ENCODE results near the gene PFN1. TPM values are rescaled to one million over a fixed set of nuclear protein-coding genes. Genes with fewer than 3 reads are reported as not detected.
A peak's percentile ranks its signal among the peaks of the same experiment; 100 is the strongest.
"Not testable (repeated sequence)": the region's sequence is repeated elsewhere in the genome, so short reads cannot be mapped to it uniquely, and the experiment has no call there.

Gene PFN1
- total RNA-seq, 1 donor from 2014 or later: 404 TPM

DNA sequence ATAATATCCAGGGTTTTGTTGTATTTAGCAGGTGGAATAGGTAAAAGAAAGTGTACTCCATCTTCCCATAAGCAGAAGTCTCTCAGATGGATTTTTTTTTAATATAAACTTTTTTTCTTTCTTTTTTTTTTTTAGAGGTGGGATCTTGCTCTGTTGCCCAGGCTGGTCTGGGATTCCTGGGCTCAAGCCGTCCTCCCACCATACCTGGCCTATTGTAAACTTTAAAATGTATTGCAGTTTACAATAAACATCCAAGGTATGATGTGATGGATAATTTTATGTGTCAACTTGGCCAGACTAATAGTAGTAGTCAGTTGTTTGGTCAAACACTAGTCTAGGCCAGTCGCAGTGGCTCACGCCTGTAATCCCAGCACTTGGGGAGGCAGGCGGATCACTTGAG is 27.0 kb downstream of the PFN1 start:
- H3K4me3 Mint-ChIP-seq: no peak overlapping the region
- TF ChIP-seq, protein P1, sequence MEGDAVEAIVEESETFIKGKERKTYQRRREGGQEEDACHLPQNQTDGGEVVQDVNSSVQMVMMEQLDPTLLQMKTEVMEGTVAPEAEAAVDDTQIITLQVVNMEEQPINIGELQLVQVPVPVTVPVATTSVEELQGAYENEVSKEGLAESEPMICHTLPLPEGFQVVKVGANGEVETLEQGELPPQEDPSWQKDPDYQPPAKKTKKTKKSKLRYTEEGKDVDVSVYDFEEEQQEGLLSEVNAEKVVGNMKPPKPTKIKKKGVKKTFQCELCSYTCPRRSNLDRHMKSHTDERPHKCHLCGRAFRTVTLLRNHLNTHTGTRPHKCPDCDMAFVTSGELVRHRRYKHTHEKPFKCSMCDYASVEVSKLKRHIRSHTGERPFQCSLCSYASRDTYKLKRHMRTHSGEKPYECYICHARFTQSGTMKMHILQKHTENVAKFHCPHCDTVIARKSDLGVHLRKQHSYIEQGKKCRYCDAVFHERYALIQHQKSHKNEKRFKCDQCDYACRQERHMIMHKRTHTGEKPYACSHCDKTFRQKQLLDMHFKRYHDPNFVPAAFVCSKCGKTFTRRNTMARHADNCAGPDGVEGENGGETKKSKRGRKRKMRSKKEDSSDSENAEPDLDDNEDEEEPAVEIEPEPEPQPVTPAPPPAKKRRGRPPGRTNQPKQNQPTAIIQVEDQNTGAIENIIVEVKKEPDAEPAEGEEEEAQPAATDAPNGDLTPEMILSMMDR (conservative IDR thresholded peaks at IDR 0.05): no peak
- H3K36me3 Mint-ChIP-seq: peaks cover under 1% of the 10 kb centered on the region
- no peak overlapping the region for H3K27ac Mint-ChIP-seq
- no peaks in the 10 kb centered on the region for H3K27me3 Mint-ChIP-seq
- H3K9me3 Mint-ChIP-seq: no peaks in the 10 kb centered on the region
- no peak for DNase-seq (ENCODE audit: extremely low spot score, unreplicated experiment)
- peaks cover under 1% of the 10 kb centered on the region for H3K4me1 Mint-ChIP-seq (ENCODE audit: unreplicated experiment)

DNA sequence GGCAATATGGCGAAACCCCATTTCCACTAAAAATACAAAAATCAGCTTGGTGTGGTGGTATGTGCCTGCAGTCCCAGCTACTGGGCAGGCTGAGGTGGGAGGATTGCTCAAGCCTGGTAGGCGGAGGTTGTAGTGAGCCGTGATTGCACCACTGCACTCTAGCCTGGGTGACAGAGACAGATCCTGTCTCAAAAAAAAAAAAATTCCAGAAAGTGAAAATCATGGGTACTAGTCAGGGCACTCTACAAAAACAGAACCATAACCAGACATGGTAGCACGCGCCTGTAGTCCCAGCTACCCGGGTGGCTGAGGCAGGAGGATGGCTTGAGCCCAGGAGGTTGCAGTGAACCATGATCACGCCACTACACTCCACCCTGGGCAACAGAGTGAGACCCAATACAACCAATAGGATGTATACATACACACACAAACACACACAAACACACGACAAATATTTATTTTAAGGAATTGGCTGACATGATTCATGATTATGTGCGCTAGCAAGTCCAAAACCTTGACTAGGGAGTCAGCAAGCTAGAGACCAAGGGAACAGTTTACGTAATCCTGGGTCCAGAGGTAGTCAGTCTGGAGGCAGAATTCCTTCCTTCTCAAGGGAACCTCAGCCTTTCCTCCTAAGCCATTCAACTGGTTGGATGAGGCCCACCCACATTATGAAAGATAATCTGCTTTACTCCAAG is 27.8 kb downstream of the PFN1 start:
- H3K4me1 Mint-ChIP-seq (ENCODE audit: unreplicated experiment): no peaks in the 10 kb centered on the region
- no peaks in the 10 kb centered on the region for H3K36me3 Mint-ChIP-seq
- DNase-seq (ENCODE audit: extremely low spot score, unreplicated experiment): no peak

DNA sequence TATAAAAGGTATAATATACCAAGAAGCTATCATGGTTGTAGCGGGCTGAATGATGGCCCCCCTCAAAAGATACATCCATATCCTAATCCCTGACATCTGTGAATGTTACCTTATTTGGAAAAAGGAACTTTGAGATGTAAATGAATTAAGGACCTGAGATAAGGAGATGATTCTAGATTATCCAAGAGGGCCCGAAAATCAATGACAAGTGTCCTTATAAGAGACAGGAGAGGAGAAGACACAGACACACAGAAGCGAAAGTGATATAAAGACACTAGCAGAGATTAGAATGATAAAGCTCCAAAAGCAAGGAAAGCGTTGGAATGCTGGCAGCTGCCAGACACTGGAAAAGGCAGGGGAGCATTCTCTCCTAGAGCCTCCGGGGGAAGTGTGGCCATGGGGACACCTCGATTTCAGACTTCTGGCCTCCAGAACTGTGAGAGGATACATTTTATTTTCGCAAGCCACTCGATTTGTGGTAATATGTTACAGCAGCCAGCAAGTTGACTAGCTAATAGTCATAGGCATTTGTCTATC is 28.8 kb downstream of the PFN1 start:
- DNase-seq (ENCODE audit: extremely low spot score, unreplicated experiment): no peak

More for the DNA sequence above, 27.8 kb downstream of the PFN1 start:
- H3K27me3 Mint-ChIP-seq: no peaks in the 10 kb centered on the region
- H3K27ac Mint-ChIP-seq: no peak overlapping the region
- H3K4me3 Mint-ChIP-seq: no peak overlapping the region
- TF ChIP-seq, protein P1 (conservative IDR thresholded peaks at IDR 0.05): no peak
- no peaks in the 10 kb centered on the region for H3K9me3 Mint-ChIP-seq

DNA sequence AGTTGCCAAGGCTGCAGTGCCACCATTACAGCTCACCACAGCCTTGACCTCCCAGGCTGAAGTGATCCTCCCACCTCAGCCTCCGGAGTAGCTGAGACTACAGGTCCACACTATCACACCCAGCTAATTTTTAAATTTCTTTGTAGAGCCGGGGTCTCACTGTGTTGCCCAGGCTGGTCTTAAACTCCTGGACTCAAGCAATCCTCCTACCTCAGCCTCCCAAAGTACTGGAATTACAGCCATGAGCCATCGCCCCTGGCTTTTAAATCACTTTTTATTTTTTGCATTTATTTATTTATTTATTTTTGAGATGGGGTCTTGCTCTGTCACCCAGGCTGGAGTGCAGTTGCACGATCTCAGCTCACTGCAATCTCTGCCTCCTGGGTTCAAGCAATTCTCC is 33.8 kb downstream of the PFN1 start:
- H3K27ac Mint-ChIP-seq; H3K36me3 Mint-ChIP-seq; H3K4me3 Mint-ChIP-seq; H3K27me3 Mint-ChIP-seq; H3K9me3 Mint-ChIP-seq; DNase-seq (ENCODE audit: extremely low spot score, unreplicated experiment); H3K4me1 Mint-ChIP-seq (ENCODE audit: unreplicated experiment): not testable (repeated sequence)

More for the DNA sequence above, 28.8 kb downstream of the PFN1 start:
- no peaks in the 10 kb centered on the region for H3K4me1 Mint-ChIP-seq (ENCODE audit: unreplicated experiment)
- TF ChIP-seq, protein P1 (conservative IDR thresholded peaks at IDR 0.05): no peak
- no peak overlapping the region for H3K27ac Mint-ChIP-seq
- no peak overlapping the region for H3K4me3 Mint-ChIP-seq
- H3K27me3 Mint-ChIP-seq: no peaks in the 10 kb centered on the region
- H3K9me3 Mint-ChIP-seq: no peaks in the 10 kb centered on the region
- H3K36me3 Mint-ChIP-seq: no peaks in the 10 kb centered on the region

DNA sequence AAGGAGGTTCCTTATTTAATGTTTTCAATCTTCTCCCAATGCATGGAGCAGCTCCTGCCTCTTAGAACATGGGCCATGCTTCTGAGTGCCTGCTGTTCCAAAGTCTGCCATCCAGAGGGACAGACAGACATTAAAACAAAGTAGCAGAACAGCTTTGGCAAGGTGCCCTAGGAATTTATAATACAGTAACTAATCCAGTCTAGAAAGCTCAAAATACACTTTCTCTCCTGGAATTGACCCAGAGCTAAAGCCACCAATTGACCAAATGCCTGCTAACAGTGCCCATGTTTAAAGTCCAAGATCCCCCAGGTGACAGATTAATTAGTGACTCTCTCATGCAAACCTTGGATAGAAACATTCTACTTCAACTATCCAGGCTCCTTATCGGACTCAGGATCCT is 34.3 kb downstream of the PFN1 start:
- TF ChIP-seq, protein P1 (conservative IDR thresholded peaks at IDR 0.05): no peak
- Mint-ChIP-seq H3K27ac (peak overlapping the region; percentile 18), H3K4me3 (no peak overlapping the region), H3K4me1 (ENCODE audit: unreplicated experiment) (peaks cover 5% of the 10 kb centered on the region), H3K9me3 (no peaks in the 10 kb centered on the region), H3K27me3 (no peaks in the 10 kb centered on the region), H3K36me3 (no peaks in the 10 kb centered on the region)
- DNase-seq (ENCODE audit: extremely low spot score, unreplicated experiment): no peak

DNA sequence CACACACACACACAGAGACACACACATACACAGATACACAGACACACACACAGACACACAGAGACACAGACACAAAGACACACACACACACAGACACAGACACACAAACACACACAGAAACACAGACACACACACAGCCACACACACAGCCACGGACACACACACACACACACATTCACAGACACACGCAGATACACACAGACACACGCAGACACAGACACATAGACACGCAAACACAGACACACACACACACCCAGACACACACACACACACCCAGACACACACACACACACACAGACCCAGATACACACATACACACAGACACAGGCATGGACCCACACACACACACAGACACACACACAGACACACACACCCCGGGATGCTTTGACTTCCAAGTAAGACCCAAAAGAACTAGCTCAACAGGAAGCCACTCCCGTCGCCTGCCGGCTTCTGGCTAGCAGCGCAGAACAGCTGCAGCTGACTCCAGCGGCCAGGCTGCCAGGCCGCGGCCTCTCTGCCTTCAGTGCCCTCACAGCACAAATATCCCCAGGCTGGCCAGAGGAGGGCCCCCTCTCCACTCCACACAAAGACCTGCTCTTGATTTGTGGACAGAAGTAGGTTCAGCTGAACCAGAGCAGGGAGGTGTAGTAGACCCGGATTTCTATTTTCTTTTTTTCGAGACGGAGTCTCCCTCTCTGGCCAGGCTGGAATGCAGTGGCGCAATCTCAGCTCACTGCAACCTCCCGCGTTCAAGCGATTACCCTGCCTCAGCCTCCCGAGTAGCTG is 39.4 kb downstream of the PFN1 start:
- DNase-seq (ENCODE audit: extremely low spot score, unreplicated experiment): peak; percentile 87
- peaks cover 8% of the 10 kb centered on the region for H3K4me1 Mint-ChIP-seq (ENCODE audit: unreplicated experiment)
- TF ChIP-seq, protein P1 (conservative IDR thresholded peaks at IDR 0.05): peak; percentile 86

More for the DNA sequence above, 39.4 kb downstream of the PFN1 start:
- H3K27me3 Mint-ChIP-seq: peaks cover 4% of the 10 kb centered on the region
- H3K4me3 Mint-ChIP-seq: no peak overlapping the region
- no peak overlapping the region for H3K27ac Mint-ChIP-seq
- H3K9me3 Mint-ChIP-seq: no peaks in the 10 kb centered on the region
- no peaks in the 10 kb centered on the region for H3K36me3 Mint-ChIP-seq
